HCT116 (cell line): ENCODE results near the gene EFHD1. TPM values are rescaled to one million over a fixed set of nuclear protein-coding genes. Genes with fewer than 3 reads are reported as not detected.

Source experiments
- ATAC-seq: fragments of 200-7000 bp; cut with Tn5 transposase; 2 replicates; pipeline ENCODE4 v1.9.1; 2020; ENCODE audit warnings: mild to moderate bottlenecking, moderate library complexity
- BruUV-seq: library from RNA; stranded (reverse); fragments of 400-500 nt; replicated peaks from 2 replicates; lab custom pipeline; 2021; lab: Mats Ljungman, UMichigan
- CTCF ChIA-PET: fragments of 300-600 bp; sonication (Branson Sonifier 250); formaldehyde crosslinking; loops from one replicate; lab custom pipeline; 2021; ENCODE audit warnings: antibody characterized with exemption; lab: Charles Lee
- POLR2A ChIA-PET: fragments of 300-600, 350-600 bp; sonication (Branson Sonifier 250); formaldehyde crosslinking; loops from one replicate; lab custom pipeline; 2021; ENCODE audit warnings: antibody characterized with exemption; lab: Charles Lee
- RAD21 ChIA-PET, 2 experiments: fragments of 300-600 bp; sonication (Branson Sonifier 250); formaldehyde crosslinking; loops; one replicate each; lab custom pipeline; 2023; ENCODE audit warnings: low total read pairs in 2 of 2; ENCODE audit not compliant: uncharacterized antibody in 2 of 2, unreplicated experiment in 2 of 2, low non-redundant PET in 1 of 2; lab: Charles Lee
- DNase-seq: peaks from one replicate; pipeline ENCODE4 v3.0.0-alpha.2; 2010; ENCODE audit warnings: low read depth, low spot score
- H2AFZ ChIP-seq: fragments of 200-600 bp; shearing (Covaris generic), sonication (generic); 2 replicates; pipeline ENCODE4 v1.6.1; 2017; ENCODE audit warnings: low read depth, mixed run types, mixed read lengths, antibody characterized with exemption, low read length; ENCODE audit not compliant: poor library complexity, severe bottlenecking
- H3K27ac ChIP-seq: 2 replicates; pipeline ENCODE4 v1.5.1; 2012; ENCODE audit warnings: low read depth, low read length
- H3K27me3 ChIP-seq: fragments of 200-600 bp; sonication (generic); 2 replicates; pipeline ENCODE4 v1.6.1; 2016; ENCODE audit warnings: mixed run types, low read length, mixed read lengths; ENCODE audit not compliant: insufficient read depth
- H3K36me3 ChIP-seq, 2 experiments: fragments of 200-500 bp in 1 of 2; fragments of 200-600 bp in 1 of 2; sonication (Bioruptor generic) in 1 of 2; sonication (generic) in 1 of 2; 2 replicates each; pipeline versions ENCODE4 v1.5.1 to v1.6.1; 2014 to 2016; ENCODE audit warnings: low read length in 2 of 2, inconsistent platforms in 1 of 2, mixed read lengths in 1 of 2, mixed run types in 1 of 2; ENCODE audit not compliant: insufficient read depth in 2 of 2, control insufficient read depth in 1 of 2
- H3K4me1 ChIP-seq, 2 experiments: fragments of 200-600 bp in 1 of 2; sonication (generic) in 1 of 2; 2 replicates each; pipeline versions ENCODE4 v1.5.1 to v1.6.1; 2012 to 2017; ENCODE audit warnings: low read length in 2 of 2, inconsistent platforms in 1 of 2, mild to moderate bottlenecking in 1 of 2, mixed read lengths in 1 of 2, mixed run types in 1 of 2, moderate library complexity in 1 of 2; ENCODE audit not compliant: insufficient read depth in 2 of 2, control insufficient read depth in 1 of 2
- H3K4me2 ChIP-seq: fragments of 200-600 bp; sonication (generic); 2 replicates; pipeline ENCODE4 v1.6.1; 2017; ENCODE audit warnings: mixed run types, low read length, mixed read lengths
- H3K4me3 ChIP-seq, 2 experiments: fragments of 200-600 bp in 1 of 2; sonication (generic) in 1 of 2; replicated peaks in 1 of 2; 2 replicates each; pipeline ENCODE4 v1.5.1; 2011 to 2016; ENCODE audit warnings: low read length in 2 of 2, control low read depth in 1 of 2, low read depth in 1 of 2, mild to moderate bottlenecking in 1 of 2, mixed read lengths in 1 of 2, mixed run types in 1 of 2
- H3K79me2 ChIP-seq: fragments of 200-600 bp; sonication (generic); 2 replicates; pipeline ENCODE4 v1.6.1; 2017; ENCODE audit warnings: mild to moderate bottlenecking, mixed run types, low read length, moderate library complexity, mixed read lengths; ENCODE audit not compliant: insufficient read depth
- H3K9ac ChIP-seq: fragments of 200-600 bp; sonication (generic); 2 replicates; pipeline ENCODE4 v1.6.1; 2016; ENCODE audit warnings: low read length, mixed read lengths
- H3K9me2 ChIP-seq: fragments of 200-600 bp; sonication (generic), shearing (Covaris generic); 2 replicates; pipeline ENCODE4 v1.6.1; 2017; ENCODE audit warnings: mixed run types, mild to moderate bottlenecking, moderate library complexity; ENCODE audit not compliant: insufficient read depth
- H3K9me3 ChIP-seq, 2 experiments: fragments of 200-500 bp in 1 of 2; fragments of 200-600 bp in 1 of 2; sonication (Bioruptor generic) in 1 of 2; sonication (generic) in 1 of 2; 2 replicates each; pipeline ENCODE4 v1.6.1; 2014 to 2017; ENCODE audit warnings: low read length in 2 of 2, mixed read lengths in 2 of 2, inconsistent platforms in 1 of 2, low read depth in 1 of 2, mild to moderate bottlenecking in 1 of 2, mixed run types in 1 of 2, moderate library complexity in 1 of 2; ENCODE audit not compliant: control insufficient read depth in 1 of 2, insufficient read depth in 1 of 2
- H4K20me1 ChIP-seq: fragments of 200-600 bp; sonication (generic), shearing (Covaris generic); 2 replicates; pipeline ENCODE4 v1.6.1; 2017; ENCODE audit warnings: mixed run types, mild to moderate bottlenecking, moderate library complexity; ENCODE audit not compliant: insufficient read depth
- CTCF ChIP-seq, 3 experiments: fragments of 200-600 bp in 1 of 3; sonication (generic) in 1 of 3; IDR thresholded peaks in 2 of 3; conservative IDR thresholded peaks in 1 of 3; 2 replicates each; pipeline ENCODE4 v1.5.1; 2012 to 2017; ENCODE audit warnings: low read depth in 2 of 3, low read length in 2 of 3, antibody characterized with exemption in 1 of 3, borderline replicate concordance in 1 of 3, control low read depth in 1 of 3, mild to moderate bottlenecking in 1 of 3, mixed read lengths in 1 of 3, mixed run types in 1 of 3, moderate library complexity in 1 of 3; ENCODE audit not compliant: insufficient read depth in 1 of 3
- EGR1 ChIP-seq: IDR thresholded peaks from 2 replicates; pipeline ENCODE4 v1.6.1; 2012; ENCODE audit warnings: low read depth
- ELF1 ChIP-seq: IDR thresholded peaks from 2 replicates; pipeline ENCODE4 v1.6.1; 2012; ENCODE audit warnings: low read depth, borderline replicate concordance
- EZH2phosphoT487 ChIP-seq: fragments of 200-600 bp; IDR thresholded peaks from 2 replicates; pipeline ENCODE4 v1.6.1; 2018; ENCODE audit warnings: antibody characterized with exemption, borderline replicate concordance
- FOSL1 ChIP-seq: IDR thresholded peaks from 2 replicates; pipeline ENCODE4 v1.6.1; 2012; ENCODE audit warnings: low read depth
- JUND ChIP-seq: IDR thresholded peaks from 2 replicates; pipeline ENCODE4 v1.6.1; 2012
- REST ChIP-seq: IDR thresholded peaks from 2 replicates; pipeline ENCODE4 v1.6.1; 2012; ENCODE audit warnings: low read depth
- SIN3A ChIP-seq: IDR thresholded peaks from 2 replicates; pipeline ENCODE4 v1.6.1; 2012; ENCODE audit warnings: low read depth
- SP1 ChIP-seq: IDR thresholded peaks from 2 replicates; pipeline ENCODE4 v1.6.1; 2012; ENCODE audit warnings: low read depth
- SRF ChIP-seq: IDR thresholded peaks from 2 replicates; pipeline ENCODE4 v1.6.1; 2012; ENCODE audit warnings: low read depth
- TCF7L2 ChIP-seq: IDR thresholded peaks from 2 replicates; pipeline ENCODE4 v1.7.0; 2011; ENCODE audit warnings: borderline replicate concordance, inconsistent platforms; ENCODE audit not compliant: insufficient read depth, insufficient read length; ENCODE audit errors: extremely low read depth
- YY1 ChIP-seq: IDR thresholded peaks from 2 replicates; pipeline ENCODE4 v1.6.1; 2011; ENCODE audit warnings: low read length, low read depth, moderate library complexity, mild to moderate bottlenecking; ENCODE audit not compliant: insufficient replicate concordance; ENCODE audit errors: extremely low read depth
- intact Hi-C: fragments of 100-400 bp; cut with micrococcal nuclease; formaldehyde crosslinking; loops from 2 replicates; pipeline ENCODE4 v1.10.0; 2022
- total RNA-seq: library from RNA; stranded (reverse); gene quantifications from one replicate; pipeline ENCODE4 v1.2.1, GENCODE V29; 2021; ENCODE audit not compliant: unreplicated experiment
- TF ChIP-seq, protein P1 (sequence below): IDR thresholded peaks from 2 replicates; pipeline ENCODE4 v1.6.1; 2011; ENCODE audit warnings: mild to moderate bottlenecking, low read length, moderate library complexity; ENCODE audit not compliant: insufficient replicate concordance; ENCODE audit errors: extremely low read depth

The EFHD1 gene
- total RNA-seq, 1 experiment from 2014 or later = 0.52 TPM

DNA sequence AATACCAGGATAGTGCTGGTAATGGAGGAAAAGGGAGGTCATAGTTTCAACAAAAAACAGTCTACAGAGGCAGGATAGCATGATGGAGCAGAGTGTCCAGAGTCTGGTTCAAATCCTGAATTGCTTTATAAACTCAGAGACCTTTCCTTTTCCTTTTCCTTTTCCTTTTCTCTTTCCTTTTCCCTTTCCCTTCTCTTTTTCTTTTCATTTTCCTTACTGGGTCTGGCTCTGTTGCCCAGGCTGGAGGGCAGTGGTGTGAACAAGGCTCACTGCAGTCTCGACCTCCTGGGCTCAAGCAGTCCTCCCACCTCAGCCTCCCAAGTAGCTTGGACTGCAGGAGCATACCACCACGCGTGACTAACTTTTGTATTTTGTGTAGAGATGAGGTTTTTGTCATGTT, 95.4 kb downstream of the EFHD1 start:
- H3K9me2 ChIP-seq = no peaks in the 10 kb centered on the region
- H3K36me3 ChIP-seq = peaks cover 2 to 7% of the 10 kb centered on the region in 2 experiments; a peak in 2 of 4 replicates
- TF ChIP-seq JUND (no peak), FOSL1 (no peak)
- no peak overlapping the region for H3K27ac ChIP-seq
- ChIA-PET POLR2A (no interaction called here), RAD21 (no interaction called here), CTCF (no interaction called here)
- no peaks in the 10 kb centered on the region for H3K27me3 ChIP-seq
- peaks cover 87% of the 10 kb centered on the region for H3K79me2 ChIP-seq
- no peaks in the 10 kb centered on the region for H3K9me3 ChIP-seq
- no peak overlapping the region for H3K9ac ChIP-seq
- no peak overlapping the region for H3K4me2 ChIP-seq
- no TSS peak for BruUV-seq
- no peak overlapping the region for H3K4me3 ChIP-seq
- no peaks in the 10 kb centered on the region; the same call in 1 of the 2 replicates for H4K20me1 ChIP-seq
- DNase-seq (no peak), ATAC-seq (no peak)
- no peak overlapping the region for H2AFZ ChIP-seq
- intact Hi-C loops = no loop called here
- no peaks in the 10 kb centered on the region for H3K4me1 ChIP-seq

DNA sequence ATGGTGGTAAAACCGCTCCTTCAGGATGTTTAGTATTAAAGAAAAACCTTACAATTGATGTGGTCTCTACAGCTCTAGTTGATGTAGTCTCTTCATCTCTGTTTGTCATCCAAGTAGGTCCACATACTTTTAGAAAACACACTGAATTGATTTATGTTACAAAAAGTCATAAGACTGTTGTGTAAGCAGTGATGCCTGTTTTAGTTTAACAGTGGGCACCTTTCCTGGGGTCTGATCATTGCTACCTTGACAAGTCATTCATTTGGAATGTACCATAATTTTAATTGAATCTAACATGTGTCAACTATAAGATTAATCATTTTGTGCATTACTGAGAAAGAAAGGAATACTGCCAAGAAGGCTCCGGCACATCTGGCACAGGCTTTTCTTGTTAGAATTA, 98.1 kb downstream of the EFHD1 start:
- Histone ChIP-seq H3K27ac (no peak overlapping the region), H3K9me3 (no peaks in the 10 kb centered on the region), H3K79me2 (peaks cover 81% of the 10 kb centered on the region), H3K9ac (no peak overlapping the region), H4K20me1 (no peaks in the 10 kb centered on the region; the same call in 1 of the 2 replicates), H3K36me3 (peaks cover 9 to 15% of the 10 kb centered on the region in 2 experiments; a peak in 3 of 4 replicates), H3K4me2 (no peak overlapping the region), H3K9me2 (no peaks in the 10 kb centered on the region), H2AFZ (no peak overlapping the region), H3K4me1 (no peaks in the 10 kb centered on the region), H3K27me3 (no peaks in the 10 kb centered on the region), H3K4me3 (no peak overlapping the region)
- BruUV-seq = no TSS peak
- intact Hi-C loops = no loop called here
- no peak for DNase-seq
- ATAC-seq = no peak
- ChIA-PET CTCF (interaction anchor here (1.2 kb wide), 1 partner anchor 14 kb away, joined by 3 read pairs; no protein-coding TSS in a partner anchor), POLR2A (interaction anchor here (0.6 to 1.7 kb wide), 2 partner anchors 9 to 161 kb away, joined by 3 to 4 read pairs; no protein-coding TSS in a partner anchor), RAD21 (no interaction called here)
- TF ChIP-seq TCF7L2 (no peak), EGR1 (no peak), ELF1 (no peak), SIN3A (no peak), YY1 (no peak), EZH2phosphoT487 (no peak), SP1 (no peak), SRF (no peak), REST (no peak), CTCF (IDR thresholded peaks at IDR 0.05 in 2 of 3, conservative IDR thresholded peaks at IDR 0.05 in 1 of 3; ENCODE audit: borderline replicate concordance in 1 of 3, insufficient read depth in 1 of 3, low read depth in 2 of 3, low read length in 2 of 3) (no peak)
- TF ChIP-seq, protein P1, sequence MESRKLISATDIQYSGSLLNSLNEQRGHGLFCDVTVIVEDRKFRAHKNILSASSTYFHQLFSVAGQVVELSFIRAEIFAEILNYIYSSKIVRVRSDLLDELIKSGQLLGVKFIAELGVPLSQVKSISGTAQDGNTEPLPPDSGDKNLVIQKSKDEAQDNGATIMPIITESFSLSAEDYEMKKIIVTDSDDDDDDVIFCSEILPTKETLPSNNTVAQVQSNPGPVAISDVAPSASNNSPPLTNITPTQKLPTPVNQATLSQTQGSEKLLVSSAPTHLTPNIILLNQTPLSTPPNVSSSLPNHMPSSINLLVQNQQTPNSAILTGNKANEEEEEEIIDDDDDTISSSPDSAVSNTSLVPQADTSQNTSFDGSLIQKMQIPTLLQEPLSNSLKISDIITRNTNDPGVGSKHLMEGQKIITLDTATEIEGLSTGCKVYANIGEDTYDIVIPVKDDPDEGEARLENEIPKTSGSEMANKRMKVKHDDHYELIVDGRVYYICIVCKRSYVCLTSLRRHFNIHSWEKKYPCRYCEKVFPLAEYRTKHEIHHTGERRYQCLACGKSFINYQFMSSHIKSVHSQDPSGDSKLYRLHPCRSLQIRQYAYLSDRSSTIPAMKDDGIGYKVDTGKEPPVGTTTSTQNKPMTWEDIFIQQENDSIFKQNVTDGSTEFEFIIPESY = no peak
